GM21360 (cell line): ENCODE data around the gene TMEM255B.
"Not testable (repeated sequence)": the region's sequence is repeated elsewhere in the genome, so short reads cannot be mapped to it uniquely, and the experiment has no call there.

ENCODE experiments used
- ATAC-seq: cut with Tn5 transposase; IDR thresholded peaks from one replicate; pipeline ENCODE4 v1.9.1; 2021; ENCODE audit warnings: mild to moderate bottlenecking, moderate library complexity; ENCODE audit not compliant: unreplicated experiment

The TMEM255B gene

DNA sequence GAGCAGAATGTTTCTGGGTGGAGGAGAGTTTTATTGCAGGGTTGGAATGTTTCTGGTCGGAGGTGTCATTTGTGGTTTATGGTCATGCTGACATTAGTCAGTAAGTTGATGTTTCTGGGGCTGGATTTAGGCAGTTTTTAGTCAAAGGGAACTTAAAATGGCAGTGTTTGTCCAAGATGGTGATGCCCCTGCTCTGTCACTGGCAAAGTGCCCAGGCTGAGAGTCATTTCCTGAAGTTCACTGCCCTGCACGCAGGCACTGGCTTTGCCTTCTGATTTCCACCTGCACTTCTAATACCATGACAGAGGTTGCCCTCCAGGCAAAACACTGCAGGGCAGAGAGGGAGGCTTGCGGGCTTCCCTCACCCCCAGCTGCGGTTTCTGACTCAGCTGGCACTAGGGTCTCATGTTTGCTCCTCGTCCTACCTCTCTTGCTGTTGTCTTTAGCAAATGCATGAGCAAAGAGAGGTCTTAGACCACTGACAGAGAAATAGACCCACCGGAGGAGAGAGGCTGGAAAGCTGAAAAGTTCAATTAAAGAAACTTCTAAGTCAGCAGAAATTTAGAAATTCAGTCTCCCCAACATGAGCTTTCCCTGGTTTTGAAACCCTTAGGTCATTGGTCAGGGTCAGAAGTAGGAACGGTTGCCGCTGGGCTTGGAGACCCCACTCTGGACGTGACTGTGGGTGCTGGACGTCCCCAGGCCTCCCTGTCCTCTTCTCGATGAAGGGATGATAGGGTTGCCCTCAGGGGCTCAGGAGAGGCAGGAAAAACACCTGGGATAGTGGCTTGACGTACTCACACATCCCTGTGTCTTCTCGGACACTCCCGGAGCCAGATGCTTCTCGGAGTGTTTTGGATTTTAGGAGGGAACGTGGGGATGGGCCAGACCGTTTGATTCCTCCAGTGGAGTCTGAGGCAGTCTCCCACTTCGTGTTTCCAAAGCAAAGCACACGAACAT lies 26.3 kb downstream of the TMEM255B start:
- no peak for ATAC-seq

GRCh38 chr13:113786262-113786841 lies 27.3 kb downstream of the TMEM255B start:
- no peak for ATAC-seq

GRCh38 chr13:113787694-113788093 lies 28.7 kb downstream of the TMEM255B start:
- no peak for ATAC-seq

DNA sequence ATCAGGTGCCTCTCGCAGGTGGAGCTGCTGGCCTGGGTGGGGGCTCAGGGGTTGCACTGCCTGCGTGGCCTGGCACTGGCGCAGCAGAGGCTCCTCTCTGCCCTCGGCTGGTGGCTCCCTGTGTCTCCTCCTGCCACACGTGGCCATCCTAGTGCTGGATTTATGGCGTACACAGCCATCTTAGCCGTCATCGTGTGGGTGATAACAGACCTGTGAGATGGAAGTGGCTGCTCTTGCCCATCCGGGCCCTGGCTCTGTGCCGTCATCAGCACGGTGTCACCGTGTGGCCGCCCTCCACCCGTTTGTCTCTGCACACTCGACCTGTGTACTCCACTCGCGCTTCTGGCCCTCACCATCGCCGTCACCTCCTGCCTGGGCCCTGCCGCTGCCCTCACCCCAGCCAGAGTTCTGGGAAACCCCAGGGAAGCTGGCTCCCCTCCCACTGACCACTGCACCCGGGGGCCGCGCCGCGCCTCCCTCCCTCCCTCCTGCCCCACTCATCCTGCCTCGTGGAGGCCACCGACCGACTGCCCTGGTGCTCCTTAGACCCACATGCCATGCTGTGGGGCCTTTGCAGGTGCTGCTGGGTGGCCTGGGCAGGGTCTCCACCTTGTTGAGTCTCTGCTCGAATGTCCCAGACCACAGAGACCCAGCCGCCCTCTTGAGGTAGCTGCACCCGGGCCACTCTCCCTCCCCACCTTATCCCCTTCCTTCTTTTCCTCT lies 29.5 kb downstream of the TMEM255B start:
- ATAC-seq, result no peak

DNA sequence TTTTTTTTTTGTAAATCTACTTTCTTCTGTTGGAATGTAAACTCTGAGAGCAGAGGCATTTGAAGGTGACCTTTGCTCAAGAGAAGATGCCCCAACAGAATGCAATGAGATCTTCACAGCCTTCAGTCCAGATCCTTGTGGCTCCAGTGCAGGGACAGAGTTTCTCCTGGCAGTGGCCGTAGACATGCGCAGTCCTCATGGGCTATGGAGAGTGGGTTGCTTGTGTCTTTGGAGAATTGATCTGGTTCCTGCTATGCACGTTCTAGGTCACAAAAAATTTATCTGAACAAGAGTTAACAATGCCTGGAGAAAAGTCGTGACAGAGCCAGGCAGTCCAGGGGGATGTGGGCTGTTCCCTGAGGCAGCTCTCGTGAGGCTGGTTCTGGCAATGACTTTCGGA lies 30.1 kb downstream of the TMEM255B start:
- ATAC-seq, result no peak

DNA sequence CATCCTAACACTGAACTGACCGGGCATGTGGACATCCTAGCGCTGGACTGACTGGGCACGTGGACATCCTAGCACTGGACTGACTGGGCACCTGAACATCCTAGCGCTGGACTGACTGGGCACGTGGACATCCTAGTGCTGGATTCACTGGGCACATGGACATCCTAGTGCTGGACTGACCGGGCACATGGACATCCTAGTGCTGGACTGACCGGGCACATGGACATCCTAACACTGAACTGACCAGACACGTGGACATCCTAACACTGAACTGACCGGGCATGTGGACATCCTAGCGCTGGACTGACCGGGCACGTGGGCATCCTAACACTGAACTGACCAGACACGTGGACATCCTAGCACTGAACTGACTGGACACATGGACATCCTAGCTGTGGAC lies 30.9 kb downstream of the TMEM255B start:
- not testable (repeated sequence) for ATAC-seq

DNA sequence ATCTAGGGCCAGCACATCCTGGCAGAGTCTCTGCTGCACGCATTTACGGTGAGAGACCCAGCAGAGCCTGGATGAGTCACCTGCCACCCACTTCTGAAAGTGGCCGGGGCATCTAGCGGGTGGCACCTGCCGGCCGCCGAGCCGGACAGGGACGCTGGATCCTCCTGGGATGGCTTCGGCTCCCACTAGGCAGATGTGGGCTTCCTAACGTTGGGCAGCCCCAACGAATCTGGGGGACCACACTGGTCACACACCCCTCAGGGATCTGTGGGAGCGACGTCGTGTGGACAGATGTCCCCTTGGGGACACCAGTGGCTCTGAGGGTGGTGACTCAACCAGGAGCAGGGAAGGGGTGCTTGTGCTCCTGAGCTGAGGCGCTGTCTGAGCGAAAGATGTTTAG lies 32.2 kb downstream of the TMEM255B start:
- no peak for ATAC-seq

- no peak for ATAC-seq
These were observed 32.7 kb downstream of the TMEM255B start for GRCh38 chr13:113791761-113792160.

- no peak for ATAC-seq
These were observed 33.3 kb downstream of the TMEM255B start for GRCh38 chr13:113792236-113792770.

DNA sequence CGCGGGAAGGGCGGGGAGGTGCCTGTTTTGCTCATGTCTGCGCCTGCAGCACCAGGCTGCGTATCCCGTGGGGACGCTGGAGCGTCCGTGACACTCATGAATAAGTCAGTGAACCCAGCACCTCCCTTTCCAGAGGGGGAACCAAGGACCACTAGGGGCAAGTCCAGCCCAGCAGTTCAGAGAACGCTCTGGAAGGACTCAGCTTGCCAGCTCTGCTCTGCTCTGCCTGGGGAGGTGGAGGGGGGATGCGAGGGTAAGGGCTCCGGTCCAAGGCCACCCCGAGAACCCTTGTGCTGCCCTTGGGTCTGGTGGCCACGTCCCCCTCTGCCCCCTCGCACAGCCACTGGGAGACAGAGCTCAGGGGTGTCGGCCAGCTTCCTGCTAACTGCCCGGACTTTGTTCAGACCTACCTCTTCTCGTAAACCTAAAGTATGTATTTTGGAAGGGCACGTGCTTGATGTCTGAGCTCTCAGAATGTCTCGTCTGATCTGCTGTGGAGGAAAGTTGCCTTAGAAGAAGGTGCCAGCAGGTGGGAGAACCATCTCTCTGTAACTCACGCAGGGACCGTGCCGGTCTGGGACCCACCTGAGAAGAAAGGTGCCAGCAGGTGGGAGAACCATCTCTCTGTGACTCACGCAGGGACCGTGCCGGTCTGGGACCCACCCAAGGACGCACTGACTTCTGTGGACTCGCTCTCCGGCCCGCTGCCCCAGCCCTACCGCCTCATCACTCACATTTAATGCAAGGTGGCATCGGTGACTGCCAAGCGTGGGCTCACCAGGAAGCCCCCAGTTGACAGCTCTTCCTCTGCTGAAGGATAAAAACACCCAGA lies 34.1 kb downstream of the TMEM255B start:
- ATAC-seq, result no peak

GRCh38 chr13:113793718-113794085 lies 34.7 kb downstream of the TMEM255B start:
- ATAC-seq, result no peak

- ATAC-seq, result no peak
These were observed 35.1 kb downstream of the TMEM255B start for GRCh38 chr13:113794086-113794485.

- no peak for ATAC-seq
These were observed 35.7 kb downstream of the TMEM255B start for GRCh38 chr13:113794764-113795173.

DNA sequence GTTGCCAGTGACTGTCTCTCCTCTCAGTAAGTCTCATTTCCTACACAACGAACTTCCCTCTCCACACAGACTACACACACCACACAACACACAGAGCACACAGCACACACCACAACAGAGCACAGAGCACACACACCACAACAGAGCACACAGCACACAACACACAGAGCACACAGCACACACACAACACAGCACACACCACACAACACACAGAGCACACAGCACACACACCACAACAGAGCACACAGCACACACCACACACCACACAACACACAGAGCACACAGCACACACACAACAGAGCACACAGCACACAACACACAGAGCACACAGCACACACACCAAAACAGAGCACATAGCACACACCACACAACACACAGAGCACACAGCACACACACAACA lies 36.3 kb downstream of the TMEM255B start:
- ATAC-seq, result not testable (repeated sequence)

- ATAC-seq, result no peak
These were observed 37.4 kb downstream of the TMEM255B start for GRCh38 chr13:113796211-113796963.

- ATAC-seq, result no peak
These were observed 38.1 kb downstream of the TMEM255B start for GRCh38 chr13:113796964-113797676.

DNA sequence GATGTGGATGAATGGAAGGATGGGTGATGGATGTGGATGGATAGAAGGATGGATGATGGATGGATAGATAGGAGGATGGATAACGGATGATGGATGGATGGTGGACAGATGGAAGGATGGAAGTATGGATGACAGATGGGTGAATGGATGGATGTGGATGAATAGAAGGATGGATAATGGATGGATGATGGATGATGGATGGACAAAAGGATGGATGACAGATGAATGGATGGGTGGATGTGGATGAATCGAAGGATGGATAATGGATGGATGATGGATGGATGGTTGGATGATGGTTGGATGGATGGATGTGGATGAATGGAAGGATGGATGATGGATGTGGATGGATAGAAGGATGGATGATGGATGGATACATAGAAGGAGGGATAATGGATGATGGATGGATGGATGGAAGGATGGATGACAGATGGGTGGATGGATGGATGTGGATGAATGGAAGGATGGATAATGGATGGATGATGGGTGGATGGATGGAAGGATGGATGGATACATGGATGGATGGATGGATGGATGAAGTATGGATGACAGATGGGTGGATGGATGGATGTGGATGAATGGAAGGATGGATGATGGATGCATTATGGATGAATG lies 39.3 kb downstream of the TMEM255B start:
- no peak for ATAC-seq

DNA sequence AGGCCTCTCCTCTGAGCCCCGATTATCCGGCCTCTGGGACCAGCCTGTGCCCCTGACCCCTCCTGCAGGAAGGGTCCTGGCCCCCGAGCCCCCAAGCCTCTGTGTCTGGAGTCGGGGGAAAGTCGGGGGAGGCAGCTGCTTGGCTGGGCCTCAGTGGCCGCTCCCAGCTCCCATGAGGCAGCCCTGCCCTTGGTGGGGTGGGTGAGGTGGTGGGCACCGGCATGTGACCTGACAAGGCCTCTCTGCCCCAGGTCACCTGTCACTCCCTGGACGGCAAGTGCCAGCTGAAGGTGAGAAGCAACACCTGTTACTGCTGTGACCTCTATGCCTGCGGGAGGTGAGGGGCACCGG lies 41.5 kb downstream of the TMEM255B start:
- no peak for ATAC-seq
